Spleen (tissue), 11 donors: Measurements from ENCODE around the gene DTNA. TPM values are rescaled to one million over a fixed set of nuclear protein-coding genes. Genes with fewer than 3 reads are reported as not detected.

Source experiments
- DNase-seq: peaks from one replicate; pipeline ENCODE4 v3.0.0-alpha.2; 2020
- H3K27ac ChIP-seq, 8 donors: fragments of 200-600 bp; sonication (generic) in 7 of 8; 1 replicate in 4 of 8; 2 replicates in 4 of 8; pipeline versions ENCODE4 v1.5.0 to v1.8.0; 2016 to 2021; ENCODE audit warnings: inconsistent platforms in 4 of 8, mild to moderate bottlenecking in 4 of 8, moderate library complexity in 1 of 8
- H3K27me3 ChIP-seq, 7 donors: fragments of 200-600 bp; sonication (generic) in 6 of 7; replicated peaks in 1 of 7; 1 replicate in 4 of 7; 2 replicates in 3 of 7; pipeline versions ENCODE4 v1.5.0 to v1.8.0; 2016 to 2021; ENCODE audit warnings: inconsistent platforms in 3 of 7, mild to moderate bottlenecking in 1 of 7
- H3K36me3 ChIP-seq, 6 donors: fragments of 200-600 bp; sonication (generic) in 5 of 6; 1 replicate in 4 of 6; 2 replicates in 2 of 6; pipeline versions ENCODE4 v1.5.0 to v1.8.0; 2016 to 2021; ENCODE audit warnings: inconsistent platforms in 2 of 6
- H3K4me1 ChIP-seq, 6 donors: fragments of 200-600 bp; sonication (generic) in 5 of 6; 1 replicate in 3 of 6; 2 replicates in 3 of 6; pipeline versions ENCODE4 v1.5.0 to v1.8.0; 2016 to 2021; ENCODE audit warnings: inconsistent platforms in 3 of 6
- H3K4me3 ChIP-seq, 8 donors: fragments of 200-600 bp; sonication (generic) in 7 of 8; 1 replicate in 4 of 8; 2 replicates in 4 of 8; pipeline versions ENCODE4 v1.5.0 to v1.8.0; 2016 to 2021; ENCODE audit warnings: inconsistent platforms in 4 of 8, mild to moderate bottlenecking in 4 of 8, moderate library complexity in 2 of 8
- H3K9me3 ChIP-seq, 8 donors: fragments of 200-600 bp; sonication (generic) in 7 of 8; 1 replicate in 4 of 8; 2 replicates in 4 of 8; pipeline versions ENCODE4 v1.5.0 to v1.8.0; 2016 to 2021; ENCODE audit warnings: inconsistent platforms in 4 of 8
- POLR2A ChIP-seq, 3 donors: fragments of 450-650 bp; IDR thresholded peaks; one replicate each; pipeline ENCODE4 v1.5.1; 2017; ENCODE audit warnings: antibody characterized with exemption in 3 of 3, mild to moderate bottlenecking in 1 of 3
- POLR2AphosphoS5 ChIP-seq, 3 donors: sonication (generic); formaldehyde crosslinking; IDR thresholded peaks; one replicate each; pipeline ENCODE4 v1.5.1; 2017; ENCODE audit warnings: antibody characterized with exemption in 3 of 3
- WGBS, 5 donors: extraction: QIAGEN DNeasy Blood & Tissue Kit in 3 of 5; methylation state at CpG; one replicate each; pipeline versions ENCODE4 v1.1.5 to v1.1.7; 2013 to 2018; 5-methylcytosine and 5-hydroxymethylcytosine counted together
- intact Hi-C: fragments of 100-400 bp; cut with DNase I; formaldehyde crosslinking; loops from one replicate; pipeline ENCODE4 v1.15.0; 2023; ENCODE audit warnings: low total_unique reads
- polyA plus RNA-seq, 3 donors: library from polyadenylated mRNA; stranded (reverse); fragments of 200-250 nt; gene quantifications; one replicate each; pipeline ENCODE4 v1.2.1, GENCODE V29; 2013
- total RNA-seq, 7 donors: library from RNA; depleted of rRNA in 3 of 7; stranded (reverse); fragments of >200 nt in 3 of 7; fragmentation: NEBNext Ultra II Directional in 4 of 7; extraction: Animal tissue kit (Norgen Biotek cat#: 25700) in 4 of 7; gene quantifications; one replicate each; pipeline versions ENCODE4 v1.1.0 to v1.2.1, GENCODE V29; 2016 to 2021
- TF ChIP-seq, protein P1 (sequence below), 11 experiments: fragments of 200-600 bp in 7 of 11; fragments of 450-650 bp in 4 of 11; sonication (generic) in 4 of 11; IDR thresholded peaks in 8 of 11; conservative IDR thresholded peaks in 3 of 11; 1 replicate in 7 of 11; 2 replicates in 4 of 11; pipeline versions ENCODE4 v1.4.0 to v1.8.0; 2016 to 2021; ENCODE audit warnings: antibody characterized with exemption in 11 of 11, inconsistent platforms in 4 of 11, mild to moderate bottlenecking in 1 of 11
- donor health status: healthy with polysubstance abuse.
- donor health status: DM: no; HTN: no; CAD: no; lungs with moderate emphysema.
- donor health status: DM: no; HTN: no; CAD: no.
- donor health status: Bipolar disorder and iron deficiency.
- donor health status: healthy.
- donor health status: DM: no; HTN: no; CAD: no.
- donor health status: DM: yes; HTN: yes; CAD: no.

DTNA gene
- total and polyA plus RNA-seq, 10 donors, result 3.0 to 29.2 (median 14.2) TPM

- Histone ChIP-seq H3K36me3 (no peaks in the 10 kb centered on the region), H3K4me3 (no peak overlapping the region), H3K9me3 (peaks cover 0 to 4% (median 0%) of the 10 kb centered on the region in 8 donors), H3K4me1 (no peaks in the 10 kb centered on the region), H3K27ac (no peak overlapping the region), H3K27me3 (no peaks in the 10 kb centered on the region)
- WGBS, 5 donors, result 81 to 95% (median 88%) methylated on average over 5 of the region's 5 CpGs
- no peak for TF ChIP-seq POLR2A (IDR thresholded peaks at IDR 0.05)
- no peak for TF ChIP-seq POLR2AphosphoS5 (IDR thresholded peaks at IDR 0.05)
- TF ChIP-seq, protein P1, sequence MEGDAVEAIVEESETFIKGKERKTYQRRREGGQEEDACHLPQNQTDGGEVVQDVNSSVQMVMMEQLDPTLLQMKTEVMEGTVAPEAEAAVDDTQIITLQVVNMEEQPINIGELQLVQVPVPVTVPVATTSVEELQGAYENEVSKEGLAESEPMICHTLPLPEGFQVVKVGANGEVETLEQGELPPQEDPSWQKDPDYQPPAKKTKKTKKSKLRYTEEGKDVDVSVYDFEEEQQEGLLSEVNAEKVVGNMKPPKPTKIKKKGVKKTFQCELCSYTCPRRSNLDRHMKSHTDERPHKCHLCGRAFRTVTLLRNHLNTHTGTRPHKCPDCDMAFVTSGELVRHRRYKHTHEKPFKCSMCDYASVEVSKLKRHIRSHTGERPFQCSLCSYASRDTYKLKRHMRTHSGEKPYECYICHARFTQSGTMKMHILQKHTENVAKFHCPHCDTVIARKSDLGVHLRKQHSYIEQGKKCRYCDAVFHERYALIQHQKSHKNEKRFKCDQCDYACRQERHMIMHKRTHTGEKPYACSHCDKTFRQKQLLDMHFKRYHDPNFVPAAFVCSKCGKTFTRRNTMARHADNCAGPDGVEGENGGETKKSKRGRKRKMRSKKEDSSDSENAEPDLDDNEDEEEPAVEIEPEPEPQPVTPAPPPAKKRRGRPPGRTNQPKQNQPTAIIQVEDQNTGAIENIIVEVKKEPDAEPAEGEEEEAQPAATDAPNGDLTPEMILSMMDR (IDR thresholded peaks at IDR 0.05 in 8 of 11, conservative IDR thresholded peaks at IDR 0.05 in 3 of 11), result no peak
- no peak for DNase-seq
- intact Hi-C loops, result no loop called here
These were observed 138.1 kb downstream of the DTNA start for GRCh38 chr18:34848156-34848555.

- H3K4me1 ChIP-seq, result no peaks in the 10 kb centered on the region
- intact Hi-C loops, result no loop called here
- H3K4me3 ChIP-seq, result no peak overlapping the region
- WGBS, 5 donors, result 81 to 92% (median 89%) methylated on average over 3 of the region's 3 CpGs
- no peaks in the 10 kb centered on the region for H3K9me3 ChIP-seq
- no peak overlapping the region for H3K27ac ChIP-seq
- no peaks in the 10 kb centered on the region for H3K36me3 ChIP-seq
- no peak for DNase-seq
- TF ChIP-seq POLR2A (IDR thresholded peaks at IDR 0.05), result no peak
- TF ChIP-seq, protein P1 (IDR thresholded peaks at IDR 0.05 in 8 of 11, conservative IDR thresholded peaks at IDR 0.05 in 3 of 11), result no peak
- TF ChIP-seq POLR2AphosphoS5 (IDR thresholded peaks at IDR 0.05), result no peak
- H3K27me3 ChIP-seq, result no peaks in the 10 kb centered on the region
These were observed 138.6 kb downstream of the DTNA start for GRCh38 chr18:34848695-34849094.

DNA sequence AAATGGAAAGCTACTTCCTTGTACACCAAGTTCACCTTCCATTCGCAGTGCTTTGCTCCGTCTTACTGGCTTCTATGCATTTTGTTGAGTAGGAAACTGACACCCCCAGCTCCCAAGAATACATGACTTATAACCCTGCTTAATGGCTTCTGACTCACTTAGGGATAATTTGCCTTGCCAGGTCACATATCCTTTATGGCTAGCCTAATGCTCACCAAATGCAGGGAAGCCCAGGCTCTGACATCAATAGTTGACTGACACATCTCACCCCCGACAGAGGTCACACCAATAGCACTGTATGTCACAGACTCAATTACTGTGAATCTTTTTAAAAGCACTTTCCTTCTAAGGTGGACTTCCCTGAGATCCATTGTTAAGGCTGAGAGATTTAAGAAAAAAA is 147.2 kb downstream of the DTNA start:
- intact Hi-C loops, result no loop called here
- H3K9me3 ChIP-seq, result no peaks in the 10 kb centered on the region

DNA sequence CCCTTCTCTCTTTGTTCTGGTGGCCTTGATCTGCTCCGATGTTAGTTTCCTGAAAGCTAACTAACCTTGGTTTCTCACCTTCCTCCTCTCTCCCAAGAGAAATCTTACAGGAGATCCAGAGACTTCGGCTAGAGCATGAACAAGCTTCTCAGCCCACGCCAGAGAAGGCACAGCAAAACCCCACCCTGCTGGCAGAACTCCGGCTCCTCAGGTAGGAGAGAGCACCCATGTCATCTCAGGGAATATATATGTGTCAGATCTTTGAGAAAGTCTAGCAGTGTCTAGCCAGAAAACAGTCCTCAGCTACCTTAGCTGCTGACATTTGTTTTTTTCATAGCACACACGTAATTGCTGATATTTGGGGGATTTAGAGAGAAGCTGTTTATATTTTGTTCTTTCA is 148.1 kb downstream of the DTNA start:
- TF ChIP-seq POLR2A (IDR thresholded peaks at IDR 0.05) (no peak), POLR2AphosphoS5 (IDR thresholded peaks at IDR 0.05) (no peak)
- TF ChIP-seq, protein P1 (IDR thresholded peaks at IDR 0.05 in 8 of 11, conservative IDR thresholded peaks at IDR 0.05 in 3 of 11), result no peak
- WGBS, 5 donors, result 71 to 85% (median 80%) methylated on average over 4 to 5 of the region's 5 CpGs
- intact Hi-C loops, result no loop called here

More for the DNA sequence above, 147.2 kb downstream of the DTNA start:
- Histone ChIP-seq H3K36me3 (peaks cover 0 to 7% (median 0%) of the 10 kb centered on the region in 6 donors), H3K4me3 (no peak overlapping the region), H3K4me1 (peaks cover 0 to 20% (median 2%) of the 10 kb centered on the region in 6 donors), H3K27me3 (no peaks in the 10 kb centered on the region), H3K27ac (no peak overlapping the region)
- no peak for TF ChIP-seq POLR2AphosphoS5 (IDR thresholded peaks at IDR 0.05)
- TF ChIP-seq POLR2A (IDR thresholded peaks at IDR 0.05), result no peak
- TF ChIP-seq, protein P1 (IDR thresholded peaks at IDR 0.05 in 8 of 11, conservative IDR thresholded peaks at IDR 0.05 in 3 of 11), result no peak
- 94 to 97% (median 94%) methylated on average over 3 of the region's 3 CpGs for WGBS, 5 donors
- no peak for DNase-seq

More for the DNA sequence above, 148.1 kb downstream of the DTNA start:
- Histone ChIP-seq H3K4me3 (no peak overlapping the region), H3K27ac (no peak overlapping the region), H3K36me3 (peaks cover 0 to 7% (median 0%) of the 10 kb centered on the region in 6 donors), H3K9me3 (no peaks in the 10 kb centered on the region), H3K4me1 (peaks cover 0 to 20% (median 2%) of the 10 kb centered on the region in 6 donors), H3K27me3 (no peaks in the 10 kb centered on the region)
- no peak for DNase-seq
